H9 (cell line): ENCODE data around the gene SREBF2. TPM values are rescaled to one million over a fixed set of nuclear protein-coding genes. Genes with fewer than 3 reads are reported as not detected.

ENCODE experiments used
- DNase-seq: peaks from one replicate; pipeline ENCODE4 v3.0.0-alpha.2; 2017
- H2AFZ ChIP-seq: one replicate; pipeline ENCODE4 v1.6.1; 2013; ENCODE audit warnings: mild to moderate bottlenecking, low read length, control low read depth, moderate library complexity
- H2AK5ac ChIP-seq: 2 replicates; pipeline ENCODE4 v1.6.1; 2013; ENCODE audit warnings: low read length, control low read depth, mixed read lengths; ENCODE audit not compliant: insufficient read length
- H2BK120ac ChIP-seq: one replicate; pipeline ENCODE4 v1.6.1; 2013; ENCODE audit warnings: low read depth, mild to moderate bottlenecking, low read length, control low read depth, inconsistent platforms; ENCODE audit not compliant: poor library complexity, severe bottlenecking
- H2BK12ac ChIP-seq: 2 replicates; pipeline ENCODE4 v1.6.1; 2013; ENCODE audit warnings: low read length, control low read depth, mixed read lengths, low read depth; ENCODE audit not compliant: insufficient read length
- H2BK15ac ChIP-seq: 2 replicates; pipeline ENCODE4 v1.6.1; 2013; ENCODE audit warnings: low read depth, low read length, control low read depth
- H2BK20ac ChIP-seq: one replicate; pipeline ENCODE4 v1.6.1; 2013; ENCODE audit warnings: low read depth, mild to moderate bottlenecking, low read length, control low read depth, inconsistent platforms; ENCODE audit not compliant: poor library complexity, severe bottlenecking
- H2BK5ac ChIP-seq: 2 replicates; pipeline ENCODE4 v1.6.1; 2013; ENCODE audit warnings: low read length, control low read depth, mixed read lengths; ENCODE audit not compliant: insufficient read length
- H3K14ac ChIP-seq: 2 replicates; pipeline ENCODE4 v1.6.1; 2013; ENCODE audit warnings: low read length, control low read depth; ENCODE audit not compliant: insufficient read depth
- H3K18ac ChIP-seq: 2 replicates; pipeline ENCODE4 v1.6.1; 2013; ENCODE audit warnings: low read depth, mild to moderate bottlenecking, mixed read lengths, low read length, control low read depth; ENCODE audit not compliant: insufficient read length
- H3K23ac ChIP-seq: 2 replicates; pipeline ENCODE4 v1.6.1; 2013; ENCODE audit warnings: low read length, control low read depth, mixed read lengths, low read depth; ENCODE audit not compliant: insufficient read length
- H3K23me2 ChIP-seq: 2 replicates; pipeline ENCODE4 v1.6.1; 2013; ENCODE audit warnings: low read depth, mild to moderate bottlenecking, mixed read lengths, low read length, control low read depth; ENCODE audit not compliant: insufficient read length, poor library complexity, severe bottlenecking
- H3K27ac ChIP-seq: 2 replicates; pipeline ENCODE4 v1.5.1; 2013; ENCODE audit warnings: low read length, control low read depth, mixed read lengths, low read depth; ENCODE audit not compliant: insufficient read length
- H3K27me3 ChIP-seq: 2 replicates; pipeline ENCODE4 v1.6.1; 2013; ENCODE audit warnings: low read length, control low read depth, inconsistent platforms; ENCODE audit not compliant: insufficient read depth
- H3K4ac ChIP-seq: 2 replicates; pipeline ENCODE4 v1.6.1; 2013; ENCODE audit warnings: low read depth, mild to moderate bottlenecking, control low read depth, inconsistent platforms, low read length, moderate library complexity
- H3K4me1 ChIP-seq: 2 replicates; pipeline ENCODE4 v1.6.1; 2013; ENCODE audit warnings: low read length, control low read depth, inconsistent platforms; ENCODE audit not compliant: insufficient read depth
- H3K4me2 ChIP-seq: 2 replicates; pipeline ENCODE4 v1.6.1; 2013; ENCODE audit warnings: low read length, control low read depth, mixed read lengths; ENCODE audit not compliant: insufficient read length, insufficient read depth
- H3K56ac ChIP-seq: 2 replicates; pipeline ENCODE4 v1.6.1; 2013; ENCODE audit warnings: low read depth, mild to moderate bottlenecking, mixed read lengths, low read length, control low read depth; ENCODE audit not compliant: insufficient read length
- H3K79me1 ChIP-seq: 2 replicates; pipeline ENCODE4 v1.6.1; 2013; ENCODE audit warnings: low read depth, mild to moderate bottlenecking, moderate library complexity, low read length, control low read depth, inconsistent platforms; ENCODE audit not compliant: insufficient read depth, poor library complexity, severe bottlenecking
- H3K79me2 ChIP-seq: 2 replicates; pipeline ENCODE4 v1.6.1; 2013; ENCODE audit warnings: low read length, control low read depth, inconsistent platforms; ENCODE audit not compliant: insufficient read depth
- H3K9ac ChIP-seq: 2 replicates; pipeline ENCODE4 v1.6.1; 2013; ENCODE audit warnings: low read length, control low read depth, mixed read lengths; ENCODE audit not compliant: insufficient read length; ENCODE audit errors: extremely low read depth
- H3K9me3 ChIP-seq: one replicate; pipeline ENCODE4 v1.6.1; 2013; ENCODE audit warnings: low read depth, low read length, inconsistent platforms; ENCODE audit not compliant: control insufficient read depth
- H3T11ph ChIP-seq: one replicate; pipeline ENCODE4 v1.6.1; 2013; ENCODE audit warnings: mild to moderate bottlenecking, low read length, control low read depth, inconsistent platforms
- H4K20me1 ChIP-seq: one replicate; pipeline ENCODE4 v1.6.1; 2013; ENCODE audit not compliant: control insufficient read depth, insufficient read length, insufficient read depth
- H4K5ac ChIP-seq: 2 replicates; pipeline ENCODE4 v1.6.1; 2013; ENCODE audit warnings: low read depth, mild to moderate bottlenecking, mixed read lengths, low read length, control low read depth; ENCODE audit not compliant: insufficient read length
- H4K8ac ChIP-seq: replicated peaks from 2 replicates; pipeline ENCODE4 v1.6.1; 2013; ENCODE audit warnings: low read length, control low read depth, mixed read lengths, low read depth; ENCODE audit not compliant: insufficient read length
- H4K91ac ChIP-seq: 2 replicates; pipeline ENCODE4 v1.6.1; 2013; ENCODE audit warnings: low read depth, mild to moderate bottlenecking, moderate library complexity, mixed read lengths, low read length, control low read depth; ENCODE audit not compliant: insufficient read length
- H3K27ac Mint-ChIP-seq, 3 experiments: 2 replicates in 2 of 3; 3 replicates in 1 of 3; pipeline ENCODE4 v1.8.0; 2020 to 2021; ENCODE audit warnings: mixed read lengths in 3 of 3, mild to moderate bottlenecking in 1 of 3, moderate library complexity in 1 of 3
- H3K27me3 Mint-ChIP-seq: 2 replicates; pipeline ENCODE4 v1.8.0; 2021; ENCODE audit warnings: low read depth, mild to moderate bottlenecking, moderate library complexity, mixed read lengths
- H3K36me3 Mint-ChIP-seq, 3 experiments: 2 replicates in 2 of 3; 3 replicates in 1 of 3; pipeline ENCODE4 v1.8.0; 2020 to 2021; ENCODE audit warnings: low read depth in 3 of 3, mixed read lengths in 3 of 3; ENCODE audit not compliant: insufficient read depth in 1 of 3
- H3K4me1 Mint-ChIP-seq, 2 experiments: 2 replicates each; pipeline ENCODE4 v1.8.0; 2020; ENCODE audit warnings: mixed read lengths in 2 of 2
- H3K4me3 Mint-ChIP-seq, 2 experiments: 2 replicates in 1 of 2; 3 replicates in 1 of 2; pipeline ENCODE4 v1.8.0; 2020 to 2021; ENCODE audit warnings: mild to moderate bottlenecking in 2 of 2, mixed read lengths in 2 of 2, moderate library complexity in 1 of 2
- H3K9me3 Mint-ChIP-seq, 2 experiments: 2 replicates in 1 of 2; 3 replicates in 1 of 2; pipeline ENCODE4 v1.8.0; 2020; ENCODE audit warnings: mild to moderate bottlenecking in 2 of 2, mixed read lengths in 2 of 2, moderate library complexity in 1 of 2
- WGBS: extraction: QIAGEN DNeasy Blood & Tissue Kit; methylation state at CpG from one replicate; pipeline ENCODE4 v1.1.7; 2013; ENCODE audit warnings: missing lambda C conversion rate, low lambda C conversion rate, mixed read lengths; ENCODE audit not compliant: insufficient read length; ENCODE audit errors: extremely low coverage; 5-methylcytosine and 5-hydroxymethylcytosine counted together
- total RNA-seq: library from RNA; stranded (reverse); gene quantifications from 2 replicates; pipeline ENCODE4 v1.2.1, GENCODE V29; 2021
- TF ChIP-seq, protein P1 (sequence below): fragments of 200-600 bp; sonication (generic); conservative IDR thresholded peaks from 3 replicates; pipeline ENCODE4 v1.8.0; 2021; ENCODE audit warnings: antibody characterized with exemption, mild to moderate bottlenecking

SREBF2 gene
- total RNA-seq, 1 experiment from 2014 or later = 146 TPM

DNA sequence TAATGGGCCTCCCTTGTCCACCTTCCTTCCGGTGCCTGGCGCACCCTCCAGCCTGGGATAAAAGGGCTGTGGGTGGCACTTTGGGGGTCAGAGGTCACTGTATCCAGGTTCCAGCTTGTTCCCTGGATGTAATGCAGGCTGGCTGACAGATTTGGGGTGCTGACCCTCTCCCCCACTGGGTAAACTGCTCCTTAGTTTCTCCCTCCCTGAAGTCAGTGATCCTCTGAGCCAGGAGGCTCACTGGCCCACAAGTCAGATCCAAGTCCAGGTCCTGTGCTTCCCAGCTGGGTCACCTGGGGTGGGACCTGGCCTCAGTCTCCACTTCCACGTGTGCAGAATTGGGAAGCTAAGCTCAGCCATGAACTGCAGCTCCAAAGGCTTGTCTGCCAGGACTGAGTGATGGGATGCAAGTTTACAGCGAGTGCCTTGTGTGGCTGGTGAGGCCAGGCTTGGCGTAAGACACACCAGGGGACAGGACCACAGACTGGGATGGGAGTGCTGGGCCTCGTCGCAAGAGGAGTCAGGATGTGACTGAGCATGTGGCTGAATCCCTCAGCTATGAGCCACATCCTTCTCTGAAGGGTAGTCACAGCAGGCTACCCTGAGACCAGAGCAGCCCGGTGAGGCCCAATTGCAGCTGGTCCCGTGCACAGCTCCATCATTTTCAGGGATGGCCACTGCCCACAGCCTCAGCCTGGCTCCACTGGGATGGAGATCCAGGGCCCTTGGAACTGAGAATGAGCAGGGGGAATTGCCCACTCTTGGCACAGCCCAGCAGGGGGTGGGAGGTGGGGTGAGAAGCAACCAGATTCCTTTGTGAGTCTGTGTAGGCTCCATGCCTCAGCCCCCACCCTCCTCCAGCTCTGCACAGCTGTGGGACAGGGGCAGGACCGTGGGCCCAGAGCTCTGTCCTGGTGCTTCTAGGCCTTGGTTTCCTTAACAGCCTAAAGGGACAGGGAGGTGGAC lies 74.8 kb downstream of the SREBF2 start:
- TF ChIP-seq, protein P1, sequence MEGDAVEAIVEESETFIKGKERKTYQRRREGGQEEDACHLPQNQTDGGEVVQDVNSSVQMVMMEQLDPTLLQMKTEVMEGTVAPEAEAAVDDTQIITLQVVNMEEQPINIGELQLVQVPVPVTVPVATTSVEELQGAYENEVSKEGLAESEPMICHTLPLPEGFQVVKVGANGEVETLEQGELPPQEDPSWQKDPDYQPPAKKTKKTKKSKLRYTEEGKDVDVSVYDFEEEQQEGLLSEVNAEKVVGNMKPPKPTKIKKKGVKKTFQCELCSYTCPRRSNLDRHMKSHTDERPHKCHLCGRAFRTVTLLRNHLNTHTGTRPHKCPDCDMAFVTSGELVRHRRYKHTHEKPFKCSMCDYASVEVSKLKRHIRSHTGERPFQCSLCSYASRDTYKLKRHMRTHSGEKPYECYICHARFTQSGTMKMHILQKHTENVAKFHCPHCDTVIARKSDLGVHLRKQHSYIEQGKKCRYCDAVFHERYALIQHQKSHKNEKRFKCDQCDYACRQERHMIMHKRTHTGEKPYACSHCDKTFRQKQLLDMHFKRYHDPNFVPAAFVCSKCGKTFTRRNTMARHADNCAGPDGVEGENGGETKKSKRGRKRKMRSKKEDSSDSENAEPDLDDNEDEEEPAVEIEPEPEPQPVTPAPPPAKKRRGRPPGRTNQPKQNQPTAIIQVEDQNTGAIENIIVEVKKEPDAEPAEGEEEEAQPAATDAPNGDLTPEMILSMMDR = no peak
- Mint-ChIP-seq H3K9me3 (no peaks in the 10 kb centered on the region; a peak in 2 of 5 replicates), H3K27ac (no peak overlapping the region; a peak in 1 of 7 replicates), H3K27me3 (peaks cover 41% of the 10 kb centered on the region), H3K36me3 (peaks cover 14 to 41% (median 28%) of the 10 kb centered on the region in 3 experiments), H3K4me3 (no peak overlapping the region), H3K4me1 (peaks cover 9 to 17% of the 10 kb centered on the region in 2 experiments)
- Histone ChIP-seq H3K27ac (no peak overlapping the region), H3K79me2 (no peaks in the 10 kb centered on the region), H4K91ac (no peak overlapping the region), H3K18ac (no peak overlapping the region), H2BK5ac (no peak overlapping the region), H4K8ac (no peak overlapping the region), H3K4ac (no peak overlapping the region), H2BK120ac (no peak overlapping the region), H3K27me3 (peaks cover 23% of the 10 kb centered on the region; the same call in 1 of the 2 replicates), H2AK5ac (no peak overlapping the region), H3K79me1 (no peaks in the 10 kb centered on the region), H2BK12ac (no peak overlapping the region), H4K5ac (no peak overlapping the region), H3K23me2 (no peaks in the 10 kb centered on the region), H3K4me1 (no peaks in the 10 kb centered on the region), H3K4me2 (no peak overlapping the region), H3T11ph (no peak overlapping the region), H3K23ac (no peak overlapping the region), H4K20me1 (no peaks in the 10 kb centered on the region), H2BK20ac (no peak overlapping the region), H2AFZ (no peak overlapping the region), H3K9me3 (no peaks in the 10 kb centered on the region), H3K9ac (no peak overlapping the region), H3K14ac (no peak overlapping the region), H3K56ac (no peak overlapping the region), H2BK15ac (no peak overlapping the region)
- WGBS = no CpG with 5 or more reads among the region's 10 CpGs
- peak; percentile 39 for DNase-seq
